HCT116 (cell line): Measurements from ENCODE around the gene WDR72.

Experiments used
- CTCF ChIP-seq, 3 experiments: fragments of 200-600 bp in 1 of 3; sonication (generic) in 1 of 3; IDR thresholded peaks in 2 of 3; conservative IDR thresholded peaks in 1 of 3; 2 replicates each; pipeline ENCODE4 v1.5.1; 2012 to 2017; ENCODE audit warnings: low read depth in 2 of 3, low read length in 2 of 3, antibody characterized with exemption in 1 of 3, borderline replicate concordance in 1 of 3, control low read depth in 1 of 3, mild to moderate bottlenecking in 1 of 3, mixed read lengths in 1 of 3, mixed run types in 1 of 3, moderate library complexity in 1 of 3; ENCODE audit not compliant: insufficient read depth in 1 of 3
- EZH2 ChIP-seq: fragments of 200-600 bp; sonication (generic); IDR thresholded peaks from 2 replicates; pipeline ENCODE4 v1.6.1; 2017; ENCODE audit warnings: antibody characterized with exemption, mixed run types
- EZH2phosphoT487 ChIP-seq: fragments of 200-600 bp; IDR thresholded peaks from 2 replicates; pipeline ENCODE4 v1.6.1; 2018; ENCODE audit warnings: antibody characterized with exemption, borderline replicate concordance

GRCh38 chr15:53589520-53590057, 169.9 kb downstream of the WDR72 start:
- TF ChIP-seq EZH2: no peak
- TF ChIP-seq CTCF (IDR thresholded peaks at IDR 0.05 in 2 of 3, conservative IDR thresholded peaks at IDR 0.05 in 1 of 3; ENCODE audit: borderline replicate concordance in 1 of 3, insufficient read depth in 1 of 3, low read depth in 2 of 3, low read length in 2 of 3): no peak
- TF ChIP-seq EZH2phosphoT487: no peak
